ENCODE results near the gene EVA1A. TPM values are rescaled to one million over a fixed set of nuclear protein-coding genes. Genes with fewer than 3 reads are reported as not detected.

The EVA1A gene
- total RNA-seq, 3 donors from 2014 or later (not counting 1 experiment from before 2014, with no cell fraction given) = not detected

- Histone ChIP-seq H3K9me3 (ENCODE audit: control insufficient read depth, insufficient read depth, low read length) (no peaks in the 10 kb centered on the region), H3K36me3 (ENCODE audit: control insufficient read depth, insufficient read depth, low read length) (no peaks in the 10 kb centered on the region), H3K27me3 (ENCODE audit: control insufficient read depth, insufficient read depth, low read length) (peaks cover 13% of the 10 kb centered on the region), H3K4me1 (ENCODE audit: control insufficient read depth, insufficient read depth, low read length) (peaks cover 4% of the 10 kb centered on the region), H3K27ac (ENCODE audit: low read length) (no peak overlapping the region), H3K4me3 (ENCODE audit: low read length) (no peak overlapping the region)
- peaks cover 41 to 73% of the 10 kb centered on the region in 2 donors for H3K27me3 Mint-ChIP-seq (ENCODE audit: low read depth in 2 of 2)
- H3K4me3 Mint-ChIP-seq = no peak overlapping the region
- intact Hi-C loops (cut with micrococcal nuclease) = no loop called here
- peaks cover 0 to 5% of the 10 kb centered on the region in 2 donors for H3K4me1 Mint-ChIP-seq
- ATAC-seq = no peak
- no peaks in the 10 kb centered on the region for H3K9me3 Mint-ChIP-seq
- 52% methylated on average over 6 of the region's 8 CpGs for WGBS (ENCODE audit: insufficient coverage)
- no peaks in the 10 kb centered on the region for H3K36me3 Mint-ChIP-seq
- H3K27ac Mint-ChIP-seq = no peak overlapping the region
- no peak for TF ChIP-seq CTCF (IDR thresholded peaks at IDR 0.05)
- no peak for DNase-seq
Observed at GRCh38 chr2:75606761-75607399, 46.1 kb upstream of the EVA1A start.

GRCh38 chr2:75605770-75606529 lies 45.2 kb upstream of the EVA1A start:
- WGBS (ENCODE audit: insufficient coverage) = 71% methylated on average over 6 of the region's 6 CpGs
- Mint-ChIP-seq H3K36me3 (no peaks in the 10 kb centered on the region), H3K9me3 (no peaks in the 10 kb centered on the region), H3K4me1 (peaks cover 0 to 5% of the 10 kb centered on the region in 2 donors), H3K27ac (no peak overlapping the region), H3K27me3 (ENCODE audit: low read depth in 2 of 2) (peaks cover 38 to 73% of the 10 kb centered on the region in 2 donors), H3K4me3 (no peak overlapping the region)
- no peak for DNase-seq
- no peak for TF ChIP-seq CTCF (IDR thresholded peaks at IDR 0.05)
- no peaks in the 10 kb centered on the region for H3K36me3 ChIP-seq (ENCODE audit: control insufficient read depth, insufficient read depth, low read length)
- intact Hi-C loops (cut with micrococcal nuclease) = no loop called here
- H3K9me3 ChIP-seq (ENCODE audit: control insufficient read depth, insufficient read depth, low read length) = no peaks in the 10 kb centered on the region
- peaks cover 13% of the 10 kb centered on the region for H3K27me3 ChIP-seq (ENCODE audit: control insufficient read depth, insufficient read depth, low read length)
- H3K4me3 ChIP-seq (ENCODE audit: low read length) = no peak overlapping the region
- H3K27ac ChIP-seq (ENCODE audit: low read length) = no peak overlapping the region
- ATAC-seq = no peak
- H3K4me1 ChIP-seq (ENCODE audit: control insufficient read depth, insufficient read depth, low read length) = peaks cover 4% of the 10 kb centered on the region

- Histone ChIP-seq H3K27ac (ENCODE audit: low read length) (no peak overlapping the region), H3K27me3 (ENCODE audit: control insufficient read depth, insufficient read depth, low read length) (peaks cover 13% of the 10 kb centered on the region), H3K36me3 (ENCODE audit: control insufficient read depth, insufficient read depth, low read length) (no peaks in the 10 kb centered on the region), H3K9me3 (ENCODE audit: control insufficient read depth, insufficient read depth, low read length) (no peaks in the 10 kb centered on the region), H3K4me1 (ENCODE audit: control insufficient read depth, insufficient read depth, low read length) (peaks cover 4% of the 10 kb centered on the region), H3K4me3 (ENCODE audit: low read length) (no peak overlapping the region)
- H3K4me3 Mint-ChIP-seq = no peak overlapping the region
- H3K27ac Mint-ChIP-seq = no peak overlapping the region
- no peaks in the 10 kb centered on the region for H3K36me3 Mint-ChIP-seq
- DNase-seq (no peak), ATAC-seq (no peak)
- H3K9me3 Mint-ChIP-seq = no peaks in the 10 kb centered on the region
- H3K27me3 Mint-ChIP-seq (ENCODE audit: low read depth in 2 of 2) = peaks cover 32 to 67% of the 10 kb centered on the region in 2 donors
- no peak for TF ChIP-seq CTCF (IDR thresholded peaks at IDR 0.05)
- WGBS (ENCODE audit: insufficient coverage) = 73% methylated on average over 4 of the region's 4 CpGs
- peaks cover 0 to 5% of the 10 kb centered on the region in 2 donors for H3K4me1 Mint-ChIP-seq
- intact Hi-C loops (cut with micrococcal nuclease) = no loop called here
Observed at GRCh38 chr2:75604484-75604883, 43.7 kb upstream of the EVA1A start.
